Spleen (tissue), 11 donors: ENCODE measurements around the gene C1orf159. TPM values are rescaled to one million over a fixed set of nuclear protein-coding genes. Genes with fewer than 3 reads are reported as not detected.

ENCODE experiments used
- DNase-seq: peaks from one replicate; pipeline ENCODE4 v3.0.0-alpha.2; 2020
- H3K27ac ChIP-seq, 8 donors: fragments of 200-600 bp; sonication (generic) in 7 of 8; 1 replicate in 4 of 8; 2 replicates in 4 of 8; pipeline versions ENCODE4 v1.5.0 to v1.8.0; 2016 to 2021; ENCODE audit warnings: inconsistent platforms in 4 of 8, mild to moderate bottlenecking in 4 of 8, moderate library complexity in 1 of 8
- H3K27me3 ChIP-seq, 7 donors: fragments of 200-600 bp; sonication (generic) in 6 of 7; replicated peaks in 1 of 7; 1 replicate in 4 of 7; 2 replicates in 3 of 7; pipeline versions ENCODE4 v1.5.0 to v1.8.0; 2016 to 2021; ENCODE audit warnings: inconsistent platforms in 3 of 7, mild to moderate bottlenecking in 1 of 7
- H3K36me3 ChIP-seq, 6 donors: fragments of 200-600 bp; sonication (generic) in 5 of 6; 1 replicate in 4 of 6; 2 replicates in 2 of 6; pipeline versions ENCODE4 v1.5.0 to v1.8.0; 2016 to 2021; ENCODE audit warnings: inconsistent platforms in 2 of 6
- H3K4me1 ChIP-seq, 6 donors: fragments of 200-600 bp; sonication (generic) in 5 of 6; 1 replicate in 3 of 6; 2 replicates in 3 of 6; pipeline versions ENCODE4 v1.5.0 to v1.8.0; 2016 to 2021; ENCODE audit warnings: inconsistent platforms in 3 of 6
- H3K4me3 ChIP-seq, 8 donors: fragments of 200-600 bp; sonication (generic) in 7 of 8; 1 replicate in 4 of 8; 2 replicates in 4 of 8; pipeline versions ENCODE4 v1.5.0 to v1.8.0; 2016 to 2021; ENCODE audit warnings: inconsistent platforms in 4 of 8, mild to moderate bottlenecking in 4 of 8, moderate library complexity in 2 of 8
- H3K9me3 ChIP-seq, 8 donors: fragments of 200-600 bp; sonication (generic) in 7 of 8; 1 replicate in 4 of 8; 2 replicates in 4 of 8; pipeline versions ENCODE4 v1.5.0 to v1.8.0; 2016 to 2021; ENCODE audit warnings: inconsistent platforms in 4 of 8
- POLR2A ChIP-seq, 3 donors: fragments of 450-650 bp; IDR thresholded peaks; one replicate each; pipeline ENCODE4 v1.5.1; 2017; ENCODE audit warnings: antibody characterized with exemption in 3 of 3, mild to moderate bottlenecking in 1 of 3
- POLR2AphosphoS5 ChIP-seq, 3 donors: sonication (generic); formaldehyde crosslinking; IDR thresholded peaks; one replicate each; pipeline ENCODE4 v1.5.1; 2017; ENCODE audit warnings: antibody characterized with exemption in 3 of 3
- WGBS, 5 donors: extraction: QIAGEN DNeasy Blood & Tissue Kit in 3 of 5; methylation state at CpG; one replicate each; pipeline versions ENCODE4 v1.1.5 to v1.1.7; 2013 to 2018; 5-methylcytosine and 5-hydroxymethylcytosine counted together
- intact Hi-C: fragments of 100-400 bp; cut with DNase I; formaldehyde crosslinking; loops from one replicate; pipeline ENCODE4 v1.15.0; 2023; ENCODE audit warnings: low total_unique reads
- polyA plus RNA-seq, 3 donors: library from polyadenylated mRNA; stranded (reverse); fragments of 200-250 nt; gene quantifications; one replicate each; pipeline ENCODE4 v1.2.1, GENCODE V29; 2013
- total RNA-seq, 7 donors: library from RNA; depleted of rRNA in 3 of 7; stranded (reverse); fragments of >200 nt in 3 of 7; fragmentation: NEBNext Ultra II Directional in 4 of 7; extraction: Animal tissue kit (Norgen Biotek cat#: 25700) in 4 of 7; gene quantifications; one replicate each; pipeline versions ENCODE4 v1.1.0 to v1.2.1, GENCODE V29; 2016 to 2021
- TF ChIP-seq, protein P1 (sequence below), 11 experiments: fragments of 200-600 bp in 7 of 11; fragments of 450-650 bp in 4 of 11; sonication (generic) in 4 of 11; IDR thresholded peaks in 8 of 11; conservative IDR thresholded peaks in 3 of 11; 1 replicate in 7 of 11; 2 replicates in 4 of 11; pipeline versions ENCODE4 v1.4.0 to v1.8.0; 2016 to 2021; ENCODE audit warnings: antibody characterized with exemption in 11 of 11, inconsistent platforms in 4 of 11, mild to moderate bottlenecking in 1 of 11
- donor health status: healthy with polysubstance abuse.
- donor health status: DM: no; HTN: no; CAD: no; lungs with moderate emphysema.
- donor health status: DM: no; HTN: no; CAD: no.
- donor health status: Bipolar disorder and iron deficiency.
- donor health status: healthy.
- donor health status: DM: no; HTN: no; CAD: no.
- donor health status: DM: yes; HTN: yes; CAD: no.

Gene C1orf159
- total and polyA plus RNA-seq, 10 donors: 8.5 to 25.7 (median 18.8) TPM

GRCh38 chr1:1115136-1115785, 628 bp downstream of the C1orf159 start:
- Histone ChIP-seq H3K4me3 (peak overlapping the region; percentile 64 to 96 (median 92)), H3K27me3 (peaks cover 0 to 35% (median 12%) of the 10 kb centered on the region in 7 donors), H3K4me1 (peaks cover 0 to 30% (median 16%) of the 10 kb centered on the region in 6 donors), H3K9me3 (peaks cover 0 to 18% (median 11%) of the 10 kb centered on the region in 8 donors), H3K27ac (peak overlapping the region in 7 of 8 donors; percentile 48 to 90 (median 86)), H3K36me3 (peaks cover 0 to 20% (median 6%) of the 10 kb centered on the region in 6 donors)
- intact Hi-C loops: no loop called here
- 5 to 9% (median 6%) methylated on average over 32 to 38 of the region's 41 CpGs for WGBS, 5 donors
- TF ChIP-seq, protein P1, sequence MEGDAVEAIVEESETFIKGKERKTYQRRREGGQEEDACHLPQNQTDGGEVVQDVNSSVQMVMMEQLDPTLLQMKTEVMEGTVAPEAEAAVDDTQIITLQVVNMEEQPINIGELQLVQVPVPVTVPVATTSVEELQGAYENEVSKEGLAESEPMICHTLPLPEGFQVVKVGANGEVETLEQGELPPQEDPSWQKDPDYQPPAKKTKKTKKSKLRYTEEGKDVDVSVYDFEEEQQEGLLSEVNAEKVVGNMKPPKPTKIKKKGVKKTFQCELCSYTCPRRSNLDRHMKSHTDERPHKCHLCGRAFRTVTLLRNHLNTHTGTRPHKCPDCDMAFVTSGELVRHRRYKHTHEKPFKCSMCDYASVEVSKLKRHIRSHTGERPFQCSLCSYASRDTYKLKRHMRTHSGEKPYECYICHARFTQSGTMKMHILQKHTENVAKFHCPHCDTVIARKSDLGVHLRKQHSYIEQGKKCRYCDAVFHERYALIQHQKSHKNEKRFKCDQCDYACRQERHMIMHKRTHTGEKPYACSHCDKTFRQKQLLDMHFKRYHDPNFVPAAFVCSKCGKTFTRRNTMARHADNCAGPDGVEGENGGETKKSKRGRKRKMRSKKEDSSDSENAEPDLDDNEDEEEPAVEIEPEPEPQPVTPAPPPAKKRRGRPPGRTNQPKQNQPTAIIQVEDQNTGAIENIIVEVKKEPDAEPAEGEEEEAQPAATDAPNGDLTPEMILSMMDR (IDR thresholded peaks at IDR 0.05 in 8 of 11, conservative IDR thresholded peaks at IDR 0.05 in 3 of 11): no peak
- no peak for TF ChIP-seq POLR2A (IDR thresholded peaks at IDR 0.05)
- no peak for TF ChIP-seq POLR2AphosphoS5 (IDR thresholded peaks at IDR 0.05)
- no peak for DNase-seq

DNA sequence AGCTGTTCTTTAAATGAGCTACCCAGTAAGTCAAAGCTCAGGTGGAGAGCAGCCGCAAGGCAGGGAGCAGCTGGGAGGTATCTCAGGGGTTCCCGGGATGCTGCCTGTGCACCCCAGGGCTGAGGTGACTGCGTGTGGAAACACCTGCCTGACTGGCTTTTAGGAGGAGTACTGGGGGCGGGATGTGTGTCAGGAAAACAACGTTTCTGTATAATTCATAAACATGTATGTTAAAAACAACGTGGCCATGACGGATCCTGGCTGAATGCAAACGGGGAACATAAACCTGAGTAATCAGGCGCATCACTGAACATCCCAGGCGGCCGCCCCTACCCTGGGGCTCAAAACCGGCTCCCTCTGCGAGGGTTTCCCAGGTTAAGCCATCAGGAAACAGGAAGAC, 1.5 kb downstream of the C1orf159 start:
- 90 to 93% (median 92%) methylated on average over 13 of the region's 13 CpGs for WGBS, 5 donors
- peak; percentile 64 for DNase-seq
- peaks cover 0 to 30% (median 16%) of the 10 kb centered on the region in 6 donors for H3K4me1 ChIP-seq
- peak overlapping the region in 1 of 8 donors; percentile 92 for H3K4me3 ChIP-seq
- intact Hi-C loops: no loop called here
- H3K27me3 ChIP-seq: peaks cover 0 to 26% (median 12%) of the 10 kb centered on the region in 7 donors
- TF ChIP-seq POLR2AphosphoS5 (IDR thresholded peaks at IDR 0.05) (no peak), POLR2A (IDR thresholded peaks at IDR 0.05) (no peak)
- TF ChIP-seq, protein P1 (IDR thresholded peaks at IDR 0.05 in 8 of 11, conservative IDR thresholded peaks at IDR 0.05 in 3 of 11): no peak
- H3K9me3 ChIP-seq: peaks cover 0 to 18% (median 11%) of the 10 kb centered on the region in 8 donors
- H3K27ac ChIP-seq: no peak overlapping the region
- H3K36me3 ChIP-seq: peaks cover 0 to 20% (median 6%) of the 10 kb centered on the region in 6 donors

- Histone ChIP-seq H3K27ac (no peak overlapping the region), H3K9me3 (peaks cover 0 to 18% (median 11%) of the 10 kb centered on the region in 8 donors), H3K36me3 (peaks cover 0 to 20% (median 6%) of the 10 kb centered on the region in 6 donors), H3K4me3 (no peak overlapping the region), H3K4me1 (peaks cover 0 to 26% (median 16%) of the 10 kb centered on the region in 6 donors), H3K27me3 (peaks cover 0 to 6% (median 3%) of the 10 kb centered on the region in 7 donors)
- DNase-seq: peak; percentile 71
- intact Hi-C loops: no loop called here
- no peak for TF ChIP-seq POLR2AphosphoS5 (IDR thresholded peaks at IDR 0.05)
- TF ChIP-seq, protein P1 (IDR thresholded peaks at IDR 0.05 in 8 of 11, conservative IDR thresholded peaks at IDR 0.05 in 3 of 11): no peak
- no peak for TF ChIP-seq POLR2A (IDR thresholded peaks at IDR 0.05)
- WGBS, 5 donors: 95 to 97% (median 96%) methylated on average over 30 of the region's 30 CpGs
Observed at GRCh38 chr1:1112237-1112985, 3.5 kb downstream of the C1orf159 start.
